ENCODE data around the gene PRTFDC1. TPM values are rescaled to one million over a fixed set of nuclear protein-coding genes. Genes with fewer than 3 reads are reported as not detected.

Gene PRTFDC1
- total RNA-seq, 2 experiments from 2014 or later: 0.27 to 0.46 TPM

Other genes starting within 250 kb of the PRTFDC1 start
- gene ARHGAP21, start 228.7 kb downstream of the PRTFDC1 start, total RNA-seq: 10 to 100 TPM; 26.1 to 27.4 TPM
- gene ENKUR, start 63.6 kb upstream of the PRTFDC1 start, total RNA-seq: not detected
- gene THNSL1, start 64.0 kb upstream of the PRTFDC1 start, total RNA-seq: 1 to 10 TPM; 2.5 to 2.6 TPM
- not detected for gene GPR158, start 222.4 kb upstream of the PRTFDC1 start, total RNA-seq

All from activated CD4-positive, alpha-beta T cell treated with anti-CD3 and anti-CD28 coated beads, Interleukin-2, amount 10 ng/mL, durations not matched to agents 7 days and 5 days (primary cell).